Measurements from ENCODE around the gene KAZN.

- TF ChIP-seq CTCF (IDR thresholded peaks at IDR 0.05; ENCODE audit: poor library complexity, severe bottlenecking) (no peak), EP300 (conservative IDR thresholded peaks at IDR 0.05; ENCODE audit: poor library complexity, severe bottlenecking) (no peak), EZH2 (IDR thresholded peaks at IDR 0.05; ENCODE audit: borderline replicate concordance, insufficient read depth, low read length, poor library complexity, severe bottlenecking) (no peak), RAD21 (conservative IDR thresholded peaks at IDR 0.05) (peak; percentile 31), TAF1 (IDR thresholded peaks at IDR 0.05; ENCODE audit: low read depth) (no peak), POLR2AphosphoS5 (IDR thresholded peaks at IDR 0.05) (peak; percentile 14)
These were observed 802 bp downstream of the KAZN start for GRCh38 chr1:14599183-14599791.
